ENCODE measurements around the gene FBXL2. TPM values are rescaled to one million over a fixed set of nuclear protein-coding genes. Genes with fewer than 3 reads are reported as not detected.

FBXL2 gene
- total and polyA plus RNA-seq, 2 of the 8 experiments (the other 6 are each of a cell fraction or from before 2014, with no cell fraction given) = 3.1 to 5.4 TPM

DNA sequence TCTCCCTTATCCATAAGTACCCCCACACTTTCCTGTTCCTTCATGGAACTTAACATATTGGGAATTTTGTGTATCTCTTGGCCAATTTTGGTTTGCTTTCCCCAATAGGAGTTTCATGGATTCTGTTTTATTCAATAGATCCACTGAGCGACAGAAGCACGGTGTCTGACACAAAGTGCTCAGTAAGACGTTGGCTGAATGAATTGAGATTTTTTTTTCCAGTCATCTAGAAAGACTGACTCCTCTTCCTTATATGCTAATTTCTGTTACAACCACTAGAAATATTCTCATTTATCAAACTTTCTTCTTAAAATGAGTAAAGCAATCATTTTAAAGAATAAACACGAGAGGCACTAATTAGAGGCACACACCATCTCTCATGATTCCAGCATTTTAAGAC is 114.9 kb downstream of the FBXL2 start:
- CTCF ChIA-PET (ENCODE audit: partially characterized antibody) = interaction anchor here (0.6 kb wide), 1 partner anchor 15 kb away, joined by 3 read pairs; no protein-coding TSS in a partner anchor
- H3K79me2 ChIP-seq (ENCODE audit: control insufficient read depth in 1 of 2, insufficient read depth in 2 of 2, low read length in 2 of 2) = no peaks in the 10 kb centered on the region
- no peak overlapping the region for H2AK5ac ChIP-seq (ENCODE audit: low read depth, low read length)
- no peak overlapping the region for H3K27ac ChIP-seq (ENCODE audit: low read depth, low read length)
- no peak for FAIRE-seq
- H4K8ac ChIP-seq (ENCODE audit: extremely low read depth, insufficient read depth, low read length) = no peak overlapping the region
- no peak overlapping the region for H3K4ac ChIP-seq (replicated peaks; ENCODE audit: insufficient read length, low read depth, low read length)
- 0 out of 2 replicates have a peak, but pooled peaks cover 2% of the 10 kb centered on the region for H3K79me1 ChIP-seq (ENCODE audit: low read depth, low read length)
- no peaks in the 10 kb centered on the region for H3K23me2 ChIP-seq (ENCODE audit: low read depth, low read length)
- H3K4me2 ChIP-seq (ENCODE audit: insufficient read depth in 1 of 2, low read depth in 2 of 2, low read length in 2 of 2) = no peak overlapping the region
- no peak overlapping the region for H4K5ac ChIP-seq (ENCODE audit: insufficient read length, low read depth, low read length)
- H2BK12ac ChIP-seq (ENCODE audit: low read depth, low read length) = no peak overlapping the region
- peaks cover 0 to 5% of the 10 kb centered on the region in 2 experiments for H4K20me1 ChIP-seq (replicated peaks in 1 of 2; ENCODE audit: control insufficient read depth in 1 of 2, insufficient read depth in 2 of 2, low read length in 2 of 2)
- DNase-seq (ENCODE audit: low read depth in 1 of 2, low spot score in 2 of 2) = no peak
- H4K91ac ChIP-seq (replicated peaks; ENCODE audit: insufficient read length, low read length) = no peak overlapping the region
- H3K36me3 ChIP-seq (ENCODE audit: control insufficient read depth in 2 of 4, insufficient read depth in 4 of 4, low read length in 3 of 4) = peaks cover 21 to 86% (median 50%) of the 10 kb centered on the region in 4 experiments
- no peak overlapping the region for H3K23ac ChIP-seq (ENCODE audit: insufficient read length)
- H2BK120ac ChIP-seq (replicated peaks; ENCODE audit: low read depth, low read length) = no peak overlapping the region
- H3K9me3 ChIP-seq (ENCODE audit: insufficient read depth in 2 of 2, low read depth in 1 of 2, low read length in 1 of 2) = no peaks in the 10 kb centered on the region
- H3K4me3 ChIP-seq (ENCODE audit: extremely low read depth in 1 of 4, insufficient read depth in 2 of 4, low read depth in 3 of 4, low read length in 4 of 4) = no peak overlapping the region
- no peaks in the 10 kb centered on the region for H3K27me3 ChIP-seq (replicated peaks in 1 of 4; ENCODE audit: control insufficient read depth in 3 of 4, extremely low read depth in 1 of 4, insufficient read depth in 3 of 4, low read length in 3 of 4)
- H3K18ac ChIP-seq (ENCODE audit: extremely low read depth, low read length) = no peak overlapping the region
- TF ChIP-seq MAX (IDR thresholded peaks at IDR 0.05) = no peak
- TF ChIP-seq KDM1A (IDR thresholded peaks at IDR 0.05; ENCODE audit: borderline replicate concordance, low read length) = no peak
- no peak for TF ChIP-seq SRF (IDR thresholded peaks at IDR 0.05; ENCODE audit: low read depth, low read length)
- TF ChIP-seq MAFK (IDR thresholded peaks at IDR 0.05; ENCODE audit: low read depth, low read length) = no peak
- no peak overlapping the region for H2BK15ac ChIP-seq (ENCODE audit: low read length)
- H3K56ac ChIP-seq (replicated peaks; ENCODE audit: insufficient read length, low read depth, low read length) = no peak overlapping the region
- WGBS, 2 experiments (ENCODE audit: extremely low coverage in 1 of 2, insufficient coverage in 1 of 2, insufficient read length in 1 of 2, insufficient replicate concordance in 2 of 2, low coverage in 1 of 2, low lambda C conversion rate in 2 of 2, missing lambda C conversion rate in 1 of 2) = 92% methylated on average over 4 of the region's 4 CpGs; no CpG with 5 or more reads in 1 of the 2 experiments
- no peak overlapping the region for H2BK20ac ChIP-seq (ENCODE audit: low read length)
- H3K4me1 ChIP-seq (replicated peaks in 1 of 4; ENCODE audit: control insufficient read depth in 3 of 4, insufficient read depth in 4 of 4, low read length in 3 of 4) = no peaks in the 10 kb centered on the region
- H2BK5ac ChIP-seq (ENCODE audit: low read depth, low read length) = no peak overlapping the region
- H3K14ac ChIP-seq (ENCODE audit: insufficient read length) = no peak overlapping the region
- no peak overlapping the region for H3K9ac ChIP-seq (replicated peaks in 1 of 4; ENCODE audit: extremely low read depth in 1 of 4, low read depth in 3 of 4, low read length in 3 of 4)
- POLR2A ChIA-PET (ENCODE audit: partially characterized antibody) = interaction anchor here (1.0 kb wide), 1 partner anchor 47 kb away, joined by 4 read pairs; no protein-coding TSS in a partner anchor
- no peak overlapping the region for H2AFZ ChIP-seq (ENCODE audit: low read length)

Measured in H1 (cell line).